ENCODE results near the gene FAM120B. TPM values are rescaled to one million over a fixed set of nuclear protein-coding genes. Genes with fewer than 3 reads are reported as not detected.

The FAM120B gene
- total RNA-seq, 1 donor from 2014 or later = 34.6 TPM

- DNase-seq (ENCODE audit: low read depth) = no peak
Observed at GRCh38 chr6:170286934-170287265, 19.7 kb upstream of the FAM120B start.

GRCh38 chr6:170287371-170287876 lies 19.1 kb upstream of the FAM120B start:
- no peak for DNase-seq (ENCODE audit: low read depth)

GRCh38 chr6:170288091-170288631 lies 18.4 kb upstream of the FAM120B start:
- DNase-seq (ENCODE audit: low read depth) = no peak

GRCh38 chr6:170288852-170289179 lies 17.7 kb upstream of the FAM120B start:
- DNase-seq (ENCODE audit: low read depth) = no peak

- no peak for DNase-seq (ENCODE audit: low read depth)
Observed at GRCh38 chr6:170289180-170289931, 17.2 kb upstream of the FAM120B start.

- DNase-seq (ENCODE audit: low read depth) = no peak
Observed at GRCh38 chr6:170289951-170290295, 16.6 kb upstream of the FAM120B start.

- no peak for DNase-seq (ENCODE audit: low read depth)
Observed at GRCh38 chr6:170290296-170291128, 16.0 kb upstream of the FAM120B start, which contains the start of gene DLL1. Gene DLL1 (minus strand): TSS chr6:170291078. CDS start chr6:170290139, 939 bp downstream.

GRCh38 chr6:170291271-170292110 lies 15.1 kb upstream of the FAM120B start:
- no peak for DNase-seq (ENCODE audit: low read depth)

GRCh38 chr6:170292111-170292406 lies 14.5 kb upstream of the FAM120B start:
- DNase-seq (ENCODE audit: low read depth) = no peak

- no peak for DNase-seq (ENCODE audit: low read depth)
Observed at GRCh38 chr6:170292407-170293158, 14.0 kb upstream of the FAM120B start.

- no peak for DNase-seq (ENCODE audit: low read depth)
Observed at GRCh38 chr6:170293341-170294231, 13.0 kb upstream of the FAM120B start.

GRCh38 chr6:170294298-170294730 lies 12.2 kb upstream of the FAM120B start:
- no peak for DNase-seq (ENCODE audit: low read depth)

GRCh38 chr6:170294813-170295509 lies 11.6 kb upstream of the FAM120B start:
- no peak for DNase-seq (ENCODE audit: low read depth)

GRCh38 chr6:170295510-170296422 lies 10.8 kb upstream of the FAM120B start:
- DNase-seq (ENCODE audit: low read depth) = no peak

GRCh38 chr6:170296423-170296745 lies 10.2 kb upstream of the FAM120B start:
- DNase-seq (ENCODE audit: low read depth) = no peak

- no peak for DNase-seq (ENCODE audit: low read depth)
Observed at GRCh38 chr6:170296746-170297575, 9.6 kb upstream of the FAM120B start.

- DNase-seq (ENCODE audit: low read depth) = no peak
Observed at GRCh38 chr6:170297576-170298330, 8.8 kb upstream of the FAM120B start.
